Neural cell (in vitro differentiated cells): ENCODE results near the gene CCDC127. TPM values are rescaled to one million over a fixed set of nuclear protein-coding genes. Genes with fewer than 3 reads are reported as not detected.

Experiments used
- H2AFZ ChIP-seq: fragments of 200-600, 300-800 bp; sonication (generic), shearing (Covaris generic); 2 replicates; pipeline ENCODE4 v1.6.0; 2014; ENCODE audit warnings: low read depth, mild to moderate bottlenecking, antibody characterized with exemption, low read length, moderate library complexity
- H3F3A ChIP-seq: fragments of 200-600 bp; shearing (Covaris generic); 2 replicates; pipeline ENCODE4 v1.6.1; 2016; ENCODE audit warnings: mild to moderate bottlenecking, moderate library complexity, mixed read lengths, antibody characterized with exemption, low read length; ENCODE audit not compliant: insufficient read depth, poor library complexity, severe bottlenecking
- H3K27ac ChIP-seq: fragments of 200-600, 300-800 bp; sonication (generic), shearing (Covaris generic); 2 replicates; pipeline ENCODE4 v1.5.1; 2014; ENCODE audit warnings: mild to moderate bottlenecking, low read length, moderate library complexity
- H3K27me3 ChIP-seq: fragments of 300-800, 200-600 bp; sonication (generic), shearing (Covaris generic); 2 replicates; pipeline ENCODE4 v1.6.0; 2014; ENCODE audit warnings: mild to moderate bottlenecking, low read depth, low read length, moderate library complexity; ENCODE audit not compliant: insufficient read depth
- H3K36me3 ChIP-seq: fragments of 300-800, 200-600 bp; sonication (generic), shearing (Covaris generic); 2 replicates; pipeline ENCODE4 v1.5.1; 2014; ENCODE audit warnings: mild to moderate bottlenecking, antibody characterized with exemption, low read length, moderate library complexity; ENCODE audit not compliant: insufficient read depth
- H3K4me2 ChIP-seq: fragments of 300-800, 200-600 bp; sonication (generic), shearing (Covaris generic); 2 replicates; pipeline ENCODE4 v1.6.0; 2014; ENCODE audit warnings: mild to moderate bottlenecking, low read length
- H3K4me3 ChIP-seq: fragments of 300-800, 200-600 bp; sonication (generic), shearing (Covaris generic); 2 replicates; pipeline ENCODE4 v1.5.1; 2014; ENCODE audit warnings: mild to moderate bottlenecking, low read length, moderate library complexity
- H3K79me2 ChIP-seq: fragments of 200-600 bp; shearing (Covaris generic); replicated peaks from 2 replicates; pipeline ENCODE4 v1.6.0; 2014; ENCODE audit warnings: mild to moderate bottlenecking, low read length, moderate library complexity; ENCODE audit not compliant: insufficient read depth
- H3K9ac ChIP-seq: fragments of 300-800, 200-600 bp; sonication (generic), shearing (Covaris generic); 2 replicates; pipeline ENCODE4 v1.6.1; 2016; ENCODE audit warnings: mild to moderate bottlenecking, low read length, mixed read lengths
- H3K9me2 ChIP-seq: fragments of 200-600 bp; shearing (Covaris generic); 2 replicates; pipeline ENCODE4 v1.6.1; 2016; ENCODE audit warnings: mild to moderate bottlenecking, low read length, mixed read lengths; ENCODE audit not compliant: insufficient read depth
- H3K9me3 ChIP-seq: fragments of 200-600, 300-800 bp; sonication (generic), shearing (Covaris generic); 2 replicates; pipeline ENCODE4 v1.6.1; 2016; ENCODE audit warnings: mild to moderate bottlenecking, mixed run types, low read length, moderate library complexity, mixed read lengths
- H4K20me1 ChIP-seq: fragments of 200-600 bp; shearing (Covaris generic); 2 replicates; pipeline ENCODE4 v1.6.1; 2016; ENCODE audit warnings: mild to moderate bottlenecking, mixed run types; ENCODE audit not compliant: insufficient read depth
- CTCF ChIP-seq: fragments of 450-650 bp; IDR thresholded peaks from 2 replicates; pipeline ENCODE4 v1.5.1; 2014; ENCODE audit warnings: antibody characterized with exemption, mild to moderate bottlenecking, moderate library complexity; ENCODE audit not compliant: poor library complexity, severe bottlenecking
- EP300 ChIP-seq: fragments of 450-650 bp; conservative IDR thresholded peaks from 2 replicates; pipeline ENCODE4 v1.6.1; 2014; ENCODE audit warnings: antibody characterized with exemption, mild to moderate bottlenecking, moderate library complexity; ENCODE audit not compliant: poor library complexity, severe bottlenecking
- EZH2 ChIP-seq: fragments of 200-600, 300-800 bp; shearing (Covaris generic), sonication (generic); IDR thresholded peaks from 2 replicates; pipeline ENCODE4 v1.6.1; 2014; ENCODE audit warnings: antibody characterized with exemption, low read length, borderline replicate concordance, mild to moderate bottlenecking; ENCODE audit not compliant: insufficient read depth, poor library complexity, severe bottlenecking
- MXI1 ChIP-seq: fragments of 450-650 bp; conservative IDR thresholded peaks from 2 replicates; pipeline ENCODE4 v1.6.1; 2014; ENCODE audit warnings: antibody characterized with exemption, mild to moderate bottlenecking; ENCODE audit not compliant: poor library complexity, severe bottlenecking
- POLR2AphosphoS5 ChIP-seq: IDR thresholded peaks from 2 replicates; pipeline ENCODE4 v1.6.1; 2012
- RAD21 ChIP-seq: fragments of 450-650 bp; conservative IDR thresholded peaks from 2 replicates; pipeline ENCODE4 v1.6.1; 2014; ENCODE audit warnings: antibody characterized with exemption, mild to moderate bottlenecking, moderate library complexity
- REST ChIP-seq: IDR thresholded peaks from 2 replicates; pipeline ENCODE4 v1.6.1; 2012; ENCODE audit warnings: borderline replicate concordance
- SMC3 ChIP-seq: fragments of 450-650 bp; conservative IDR thresholded peaks from 2 replicates; pipeline ENCODE4 v1.6.1; 2014; ENCODE audit warnings: antibody characterized with exemption, mild to moderate bottlenecking, moderate library complexity; ENCODE audit not compliant: poor library complexity
- TAF1 ChIP-seq: IDR thresholded peaks from 2 replicates; pipeline ENCODE4 v1.6.1; 2012; ENCODE audit warnings: low read depth
- polyA plus RNA-seq: library from polyadenylated mRNA; depleted of rRNA; stranded (reverse); fragments of >200 nt; gene quantifications from 2 replicates; pipeline ENCODE4 v1.2.3, GENCODE V29; 2014

CCDC127 gene
- polyA plus RNA-seq, 1 donor from 2014 or later = 5.4 TPM

- Histone ChIP-seq H3K79me2 (no peaks in the 10 kb centered on the region), H3K9me3 (no peaks in the 10 kb centered on the region), H3K27me3 (no peaks in the 10 kb centered on the region), H3K4me2 (no peak within 1 kb of the TSS), H3K9me2 (no peaks in the 10 kb centered on the region), H3K36me3 (no peaks in the 10 kb centered on the region), H2AFZ (no peak within 1 kb of the TSS), H4K20me1 (no peaks in the 10 kb centered on the region), H3K9ac (no peak within 1 kb of the TSS), H3K4me3 (no peak within 1 kb of the TSS), H3K27ac (no peak within 1 kb of the TSS), H3F3A (no peaks in the 10 kb centered on the region)
- no peak for TF ChIP-seq REST
- TF ChIP-seq EP300 = no peak
- no peak for TF ChIP-seq MXI1
- TF ChIP-seq EZH2 = no peak
- no peak for TF ChIP-seq TAF1
- no peak for TF ChIP-seq POLR2AphosphoS5
- no peak for TF ChIP-seq CTCF
- TF ChIP-seq RAD21 = no peak
- TF ChIP-seq SMC3 = no peak
These were observed 26.7 kb downstream of the CCDC127 start, which contains the start of gene LRRC14B for GRCh38 chr5:191036-191948. LRRC14B (plus strand) TSS chr5:191495; CDS start chr5:191539, 44 bp downstream.

- H3K79me2 ChIP-seq = no peaks in the 10 kb centered on the region
- H3K9ac ChIP-seq = no peak overlapping the region
- no peaks in the 10 kb centered on the region for H3K9me2 ChIP-seq
- no peak overlapping the region for H2AFZ ChIP-seq
- H3K27me3 ChIP-seq = no peaks in the 10 kb centered on the region
- H3K4me2 ChIP-seq = no peak overlapping the region
- no peaks in the 10 kb centered on the region for H4K20me1 ChIP-seq
- TF ChIP-seq MXI1 (no peak), EP300 (no peak), TAF1 (no peak), RAD21 (no peak), REST (no peak), SMC3 (no peak), EZH2 (no peak), CTCF (no peak), POLR2AphosphoS5 (no peak)
- no peaks in the 10 kb centered on the region for H3K36me3 ChIP-seq
- no peak overlapping the region for H3K4me3 ChIP-seq
- no peak overlapping the region for H3K27ac ChIP-seq
- H3F3A ChIP-seq = no peaks in the 10 kb centered on the region
- no peaks in the 10 kb centered on the region for H3K9me3 ChIP-seq
These were observed 27.5 kb downstream of the CCDC127 start for GRCh38 chr5:190366-191035.
